SK-N-SH treated with all-trans-retinoic acid at 6 μM for 48 hours (cell line): ENCODE measurements around the gene ABCA7.

ENCODE experiments used
- ATAC-seq: fragments of 200-7000 bp; cut with Tn5 transposase; 3 replicates; pipeline ENCODE4 v1.9.1; 2020; ENCODE audit warnings: mild to moderate bottlenecking, moderate library complexity
- ARNTL ChIP-seq: fragments of 450-650 bp; formaldehyde crosslinking; IDR thresholded peaks from 2 replicates; pipeline ENCODE4 v1.5.0; 2020; ENCODE audit warnings: low read depth, mild to moderate bottlenecking, moderate library complexity, borderline replicate concordance
- BACH2 ChIP-seq: fragments of 250-450 bp; sonication (Bioruptor Pico); IDR thresholded peaks from 2 replicates; pipeline ENCODE4 v1.9.0; 2021; ENCODE audit warnings: mild to moderate bottlenecking, borderline replicate concordance
- CREB5 ChIP-seq: fragments of 250-450 bp; sonication (Bioruptor Pico); IDR thresholded peaks from 2 replicates; pipeline ENCODE4 v1.5.1; 2020; ENCODE audit warnings: low read depth, mild to moderate bottlenecking, moderate library complexity
- CSDC2 ChIP-seq: fragments of 250-450 bp; sonication (Bioruptor Pico); IDR thresholded peaks from 2 replicates; pipeline ENCODE4 v1.5.0; 2020; ENCODE audit warnings: mild to moderate bottlenecking, moderate library complexity
- CSRNP3 ChIP-seq: fragments of 250-450 bp; sonication (Bioruptor Pico); IDR thresholded peaks from 2 replicates; pipeline ENCODE4 v1.5.1; 2021; ENCODE audit warnings: mild to moderate bottlenecking, moderate library complexity
- ESRRG ChIP-seq: fragments of 250-450 bp; sonication (Bioruptor Pico); IDR thresholded peaks from 2 replicates; pipeline ENCODE4 v1.6.1; 2021; ENCODE audit warnings: mild to moderate bottlenecking
- GLIS3 ChIP-seq: fragments of 250-450 bp; sonication (Bioruptor Pico); IDR thresholded peaks from 2 replicates; pipeline ENCODE4 v1.5.0; 2020; ENCODE audit warnings: mild to moderate bottlenecking, moderate library complexity
- OSR1 ChIP-seq: fragments of 250-450 bp; sonication (Bioruptor Pico); IDR thresholded peaks from 2 replicates; pipeline ENCODE4 v1.8.0; 2022; ENCODE audit warnings: moderate library complexity, mild to moderate bottlenecking, inconsistent platforms
- PATZ1 ChIP-seq: fragments of 250-450 bp; sonication (Bioruptor Pico); IDR thresholded peaks from 2 replicates; pipeline ENCODE4 v1.8.0; 2020; ENCODE audit warnings: mild to moderate bottlenecking, moderate library complexity, borderline replicate concordance
- PPARA ChIP-seq: fragments of 250-450 bp; sonication (Bioruptor Pico); IDR thresholded peaks from 2 replicates; pipeline ENCODE4 v1.5.0; 2020; ENCODE audit warnings: mild to moderate bottlenecking, borderline replicate concordance
- RARB ChIP-seq: fragments of 250-450 bp; sonication (Bioruptor Pico); IDR thresholded peaks from 2 replicates; pipeline ENCODE4 v1.8.0; 2021; ENCODE audit warnings: mild to moderate bottlenecking, moderate library complexity
- SNAI2 ChIP-seq: fragments of 250-450 bp; sonication (Bioruptor Pico); IDR thresholded peaks from 2 replicates; pipeline ENCODE4 v1.5.0; 2020; ENCODE audit warnings: mild to moderate bottlenecking, moderate library complexity
- TCF4 ChIP-seq: fragments of 250-450 bp; sonication (Bioruptor Pico); IDR thresholded peaks from 2 replicates; pipeline ENCODE4 v1.8.0; 2021; ENCODE audit warnings: mild to moderate bottlenecking, moderate library complexity, borderline replicate concordance
- TOX ChIP-seq: fragments of 250-450 bp; sonication (Bioruptor Pico); IDR thresholded peaks from 2 replicates; pipeline ENCODE4 v1.8.0; 2021; ENCODE audit warnings: mild to moderate bottlenecking, moderate library complexity, borderline replicate concordance
- TSHZ2 ChIP-seq: fragments of 250-450 bp; sonication (Bioruptor Pico); IDR thresholded peaks from 2 replicates; pipeline ENCODE4 v1.5.0; 2020; ENCODE audit warnings: mild to moderate bottlenecking, moderate library complexity
- ZC3H10 ChIP-seq: fragments of 250-450 bp; sonication (Bioruptor Pico); IDR thresholded peaks from 2 replicates; pipeline ENCODE4 v1.5.1; 2021; ENCODE audit warnings: mild to moderate bottlenecking, moderate library complexity
- ZFP3 ChIP-seq: fragments of 250-450 bp; sonication (Bioruptor Pico); IDR thresholded peaks from 2 replicates; pipeline ENCODE4 v1.5.0; 2020; ENCODE audit warnings: mild to moderate bottlenecking, moderate library complexity
- ZFP30 ChIP-seq: fragments of 450-650 bp; formaldehyde crosslinking; IDR thresholded peaks from 2 replicates; pipeline ENCODE4 v1.5.0; 2022; ENCODE audit warnings: mild to moderate bottlenecking, moderate library complexity
- ZNF70 ChIP-seq: fragments of 450-650 bp; formaldehyde crosslinking; IDR thresholded peaks from 2 replicates; pipeline ENCODE4 v1.5.0; 2020; ENCODE audit warnings: mild to moderate bottlenecking, moderate library complexity

Gene ABCA7

GRCh38 chr19:1093330-1093729, 53.4 kb downstream of the ABCA7 start:
- no peak for TF ChIP-seq CSRNP3 (CRISPR knock-in tag)
- TF ChIP-seq ZNF70 (CRISPR knock-in tag) = no peak
- TF ChIP-seq TSHZ2 = no peak
- no peak for TF ChIP-seq ESRRG (CRISPR knock-in tag)
- no peak for TF ChIP-seq PATZ1
- no peak for TF ChIP-seq GLIS3 (CRISPR knock-in tag)
- no peak for TF ChIP-seq TCF4 (CRISPR knock-in tag)
- no peak for TF ChIP-seq OSR1 (CRISPR knock-in tag)
- TF ChIP-seq CREB5 (CRISPR knock-in tag) = no peak
- no peak for TF ChIP-seq ZC3H10 (CRISPR knock-in tag)
- TF ChIP-seq TOX (CRISPR knock-in tag) = no peak
- TF ChIP-seq BACH2 (CRISPR knock-in tag) = no peak
- no peak for ATAC-seq

GRCh38 chr19:1093811-1094553, 54.1 kb downstream of the ABCA7 start:
- ATAC-seq = no peak
- TF ChIP-seq TSHZ2 (no peak), CREB5 (CRISPR knock-in tag) (no peak), PPARA (no peak), SNAI2 (CRISPR knock-in tag) (no peak), ZFP3 (no peak), TOX (CRISPR knock-in tag) (no peak), ESRRG (CRISPR knock-in tag) (no peak), RARB (CRISPR knock-in tag) (no peak), ZFP30 (CRISPR knock-in tag) (no peak), TCF4 (CRISPR knock-in tag) (no peak), ZNF70 (CRISPR knock-in tag) (no peak), OSR1 (CRISPR knock-in tag) (no peak), CSDC2 (CRISPR knock-in tag) (no peak), ARNTL (no peak)
